Brain microvascular endothelial cell (primary cell): Measurements from ENCODE around the gene SGCD.

Experiments used
- DNase-seq: peaks from one replicate; pipeline ENCODE4 v3.0.0-alpha.2; 2020
- H3K27ac ChIP-seq: fragments of 250-450 bp; sonication (Bioruptor Pico); 2 replicates; pipeline ENCODE4 v1.5.1; 2020; ENCODE audit warnings: mild to moderate bottlenecking, moderate library complexity
- H3K27me3 ChIP-seq: fragments of 250-450 bp; sonication (Bioruptor Pico); replicated peaks from 2 replicates; pipeline ENCODE4 v1.5.1; 2020; ENCODE audit warnings: mild to moderate bottlenecking
- H3K36me3 ChIP-seq: fragments of 250-450 bp; sonication (Bioruptor Pico); replicated peaks from 2 replicates; pipeline ENCODE4 v1.5.1; 2020; ENCODE audit warnings: mild to moderate bottlenecking
- H3K4me3 ChIP-seq: 2 replicates; pipeline ENCODE4 v1.5.1; 2011; ENCODE audit warnings: low read depth, mild to moderate bottlenecking, control low read depth, low read length, moderate library complexity
- in situ Hi-C: cut with HindIII; loops from 2 replicates; pipeline ENCODE4 v1.10.0; 2017; ENCODE audit warnings: low sequenced_read_pairs, low pct_ligation_motif_present
- TF ChIP-seq, protein P1 (sequence below): IDR thresholded peaks from 2 replicates; pipeline ENCODE4 v1.5.1; 2011; ENCODE audit warnings: low read depth, mild to moderate bottlenecking, moderate library complexity, low read length, control low read depth, inconsistent platforms; ENCODE audit errors: missing control alignments

SGCD gene

DNA sequence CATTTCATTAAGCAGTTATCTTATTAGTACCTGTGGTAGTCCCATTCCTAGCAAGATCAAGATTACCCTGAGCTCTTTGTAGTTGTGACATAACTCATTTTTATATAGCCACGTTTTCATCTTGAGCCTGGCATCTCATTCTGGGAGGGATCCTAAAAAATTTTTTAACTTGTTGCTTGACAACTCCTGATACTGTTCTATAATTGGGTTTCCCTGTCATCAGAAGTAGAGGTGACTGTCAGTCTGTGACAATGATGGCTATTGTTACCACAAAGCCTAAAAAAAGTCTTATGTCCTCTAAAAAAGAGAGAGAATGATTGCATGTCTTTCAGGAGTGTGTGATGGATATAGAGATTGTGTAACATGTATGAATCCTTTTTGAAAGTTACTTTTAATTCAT is 164.8 kb downstream of the SGCD start:
- H3K27me3 ChIP-seq, result no peaks in the 10 kb centered on the region
- in situ Hi-C loops, result no loop called here

DNA sequence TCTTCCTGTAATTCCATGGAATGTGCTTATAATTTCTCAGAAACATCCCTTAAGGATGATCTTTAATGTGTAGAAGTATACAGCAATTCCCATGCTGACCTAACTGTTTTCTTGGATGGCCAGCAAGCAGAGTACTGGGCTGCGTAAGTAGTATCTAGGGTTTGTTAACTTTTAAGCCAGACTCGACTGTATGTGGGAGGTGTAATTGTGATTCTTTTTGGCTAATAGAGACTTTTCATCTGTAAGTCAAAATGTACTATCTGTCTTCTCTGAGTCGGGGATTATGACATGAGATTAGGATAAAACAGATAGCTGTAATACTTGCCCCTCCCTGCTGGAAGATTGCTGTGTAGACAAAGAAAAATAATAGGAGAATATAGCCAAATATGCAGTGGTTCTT is 169.3 kb downstream of the SGCD start:
- no peak overlapping the region for H3K4me3 ChIP-seq
- in situ Hi-C loops, result no loop called here
- TF ChIP-seq, protein P1, sequence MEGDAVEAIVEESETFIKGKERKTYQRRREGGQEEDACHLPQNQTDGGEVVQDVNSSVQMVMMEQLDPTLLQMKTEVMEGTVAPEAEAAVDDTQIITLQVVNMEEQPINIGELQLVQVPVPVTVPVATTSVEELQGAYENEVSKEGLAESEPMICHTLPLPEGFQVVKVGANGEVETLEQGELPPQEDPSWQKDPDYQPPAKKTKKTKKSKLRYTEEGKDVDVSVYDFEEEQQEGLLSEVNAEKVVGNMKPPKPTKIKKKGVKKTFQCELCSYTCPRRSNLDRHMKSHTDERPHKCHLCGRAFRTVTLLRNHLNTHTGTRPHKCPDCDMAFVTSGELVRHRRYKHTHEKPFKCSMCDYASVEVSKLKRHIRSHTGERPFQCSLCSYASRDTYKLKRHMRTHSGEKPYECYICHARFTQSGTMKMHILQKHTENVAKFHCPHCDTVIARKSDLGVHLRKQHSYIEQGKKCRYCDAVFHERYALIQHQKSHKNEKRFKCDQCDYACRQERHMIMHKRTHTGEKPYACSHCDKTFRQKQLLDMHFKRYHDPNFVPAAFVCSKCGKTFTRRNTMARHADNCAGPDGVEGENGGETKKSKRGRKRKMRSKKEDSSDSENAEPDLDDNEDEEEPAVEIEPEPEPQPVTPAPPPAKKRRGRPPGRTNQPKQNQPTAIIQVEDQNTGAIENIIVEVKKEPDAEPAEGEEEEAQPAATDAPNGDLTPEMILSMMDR, result no peak

More for the DNA sequence above, 164.8 kb downstream of the SGCD start:
- Histone ChIP-seq H3K36me3 (no peaks in the 10 kb centered on the region), H3K27ac (no peak overlapping the region), H3K4me3 (no peak overlapping the region)
- no peak for DNase-seq
- TF ChIP-seq, protein P1, result no peak

DNA sequence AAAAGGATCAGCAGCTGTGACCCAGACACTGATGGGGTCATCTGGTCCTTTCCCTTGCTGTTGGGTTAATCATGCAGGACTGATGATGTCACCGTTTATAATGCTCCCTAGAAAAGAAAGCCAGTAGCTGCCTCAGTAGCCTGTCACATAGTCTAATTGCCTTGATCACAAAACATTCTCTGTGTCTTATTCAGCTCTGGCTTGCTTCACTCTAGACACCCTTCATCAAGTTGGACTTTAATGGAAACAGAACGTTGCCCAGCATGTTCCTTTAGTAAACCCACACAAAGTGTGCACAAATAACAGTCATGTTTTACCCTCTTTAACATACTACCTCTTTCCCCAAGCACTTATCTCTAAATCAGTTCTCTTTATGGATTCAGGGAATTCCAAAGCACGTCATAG is 170.8 kb downstream of the SGCD start:
- Histone ChIP-seq H3K4me3 (no peak overlapping the region), H3K36me3 (no peaks in the 10 kb centered on the region), H3K27ac (no peak overlapping the region), H3K27me3 (no peaks in the 10 kb centered on the region)
- in situ Hi-C loops, result no loop called here
- no peak for DNase-seq
- TF ChIP-seq, protein P1, result no peak

More for the DNA sequence above, 169.3 kb downstream of the SGCD start:
- Histone ChIP-seq H3K27ac (no peak overlapping the region), H3K27me3 (no peaks in the 10 kb centered on the region), H3K36me3 (no peaks in the 10 kb centered on the region)
- no peak for DNase-seq

DNA sequence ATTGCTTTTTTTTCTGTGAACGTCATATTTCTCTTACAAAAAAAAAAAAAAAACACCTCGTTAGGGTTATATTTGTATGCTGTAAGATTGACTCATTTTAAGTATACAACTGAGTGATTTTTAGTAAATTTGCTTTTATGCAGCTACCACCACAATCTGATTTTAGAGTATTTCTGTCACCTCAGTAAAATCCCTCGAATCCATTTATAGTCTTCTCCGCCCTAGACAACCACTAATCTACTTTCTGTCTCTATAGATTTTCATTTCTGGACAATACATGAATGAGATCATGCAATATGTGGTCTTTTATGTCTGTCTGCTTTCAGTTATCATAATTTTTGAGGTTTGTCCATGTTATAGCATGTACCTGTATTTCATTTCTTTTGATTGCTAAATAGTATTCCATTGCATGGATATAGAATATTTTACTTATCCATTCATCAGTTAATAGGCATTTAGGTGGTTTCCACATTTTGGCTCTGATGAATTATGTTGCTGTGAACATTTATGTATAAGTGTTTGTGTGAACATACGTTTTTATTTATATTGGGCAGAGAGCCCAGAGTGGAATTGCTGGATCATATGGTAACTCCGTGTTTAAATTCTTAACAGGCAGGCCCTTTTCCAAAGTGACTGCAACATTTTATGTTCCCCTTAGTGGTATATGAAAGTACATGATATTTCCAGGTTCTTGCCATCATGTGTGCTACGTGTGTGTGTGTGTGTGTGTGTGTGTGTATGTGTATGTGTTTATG is 171.4 kb downstream of the SGCD start:
- Histone ChIP-seq H3K27ac (no peak overlapping the region), H3K36me3 (no peaks in the 10 kb centered on the region), H3K4me3 (no peak overlapping the region), H3K27me3 (no peaks in the 10 kb centered on the region)
- DNase-seq, result no peak
- TF ChIP-seq, protein P1, result no peak
- in situ Hi-C loops, result no loop called here

DNA sequence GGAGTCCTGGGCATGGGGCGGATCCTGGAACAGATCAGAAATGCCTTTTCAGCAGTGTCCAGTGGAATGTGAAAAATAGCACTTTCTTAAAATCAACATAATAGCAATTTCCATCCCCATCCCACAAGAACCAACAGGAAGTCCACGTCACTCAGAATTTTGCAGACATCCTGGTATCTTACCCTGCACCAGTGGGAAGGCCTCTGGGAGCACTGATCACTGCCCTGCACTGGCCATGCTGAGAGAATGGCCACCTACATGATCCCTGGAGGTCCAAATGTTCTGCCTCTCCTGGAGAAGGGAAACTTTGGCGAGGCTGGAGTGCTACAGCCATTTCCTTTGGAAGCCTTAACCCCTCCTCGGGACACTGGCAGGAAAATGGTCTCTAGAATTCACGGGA is 173.8 kb downstream of the SGCD start:
- Histone ChIP-seq H3K27me3 (no peaks in the 10 kb centered on the region), H3K27ac (no peak overlapping the region)
- in situ Hi-C loops, result no loop called here

More for the DNA sequence above, 173.8 kb downstream of the SGCD start:
- TF ChIP-seq, protein P1, result no peak
- Histone ChIP-seq H3K4me3 (no peak overlapping the region), H3K36me3 (no peaks in the 10 kb centered on the region)
- no peak for DNase-seq
